ENCODE results near the gene NCAM2.
A peak's percentile ranks its signal among the peaks of the same experiment; 100 is the strongest.
"Not testable (repeated sequence)": the region's sequence is repeated elsewhere in the genome, so short reads cannot be mapped to it uniquely, and the experiment has no call there.

The NCAM2 gene

GRCh38 chr21:21111309-21111920, 113.2 kb downstream of the NCAM2 start:
- DNase-seq = no peak

GRCh38 chr21:21114461-21114860, 116.3 kb downstream of the NCAM2 start:
- DNase-seq = no peak

GRCh38 chr21:21119091-21119490, 120.9 kb downstream of the NCAM2 start:
- DNase-seq = no peak

GRCh38 chr21:21122680-21123079, 124.5 kb downstream of the NCAM2 start:
- no peak for DNase-seq

GRCh38 chr21:21132390-21132789, 134.2 kb downstream of the NCAM2 start:
- DNase-seq = no peak

- no peak for DNase-seq
Measured at GRCh38 chr21:21137986-21138385, 139.8 kb downstream of the NCAM2 start.

- peak; percentile 1 for DNase-seq
Measured at GRCh38 chr21:21146587-21147373, 148.6 kb downstream of the NCAM2 start.

GRCh38 chr21:21147374-21147745, 149.2 kb downstream of the NCAM2 start:
- no peak for DNase-seq

GRCh38 chr21:21148009-21148408, 149.8 kb downstream of the NCAM2 start:
- no peak for DNase-seq

GRCh38 chr21:21148514-21148913, 150.3 kb downstream of the NCAM2 start:
- no peak for DNase-seq

- DNase-seq = not testable (repeated sequence)
Measured at GRCh38 chr21:21149445-21149844, 151.2 kb downstream of the NCAM2 start.

- no peak for DNase-seq
Measured at GRCh38 chr21:21151231-21151630, 153.0 kb downstream of the NCAM2 start.

GRCh38 chr21:21156397-21156796, 158.2 kb downstream of the NCAM2 start:
- no peak for DNase-seq

- no peak for DNase-seq
Measured at GRCh38 chr21:21156957-21157356, 158.7 kb downstream of the NCAM2 start.

- no peak for DNase-seq
Measured at GRCh38 chr21:21158376-21158918, 160.2 kb downstream of the NCAM2 start.

- peak; percentile 1 for DNase-seq
Measured at GRCh38 chr21:21159253-21159899, 161.2 kb downstream of the NCAM2 start.

- no peak for DNase-seq
Measured at GRCh38 chr21:21162786-21163185, 164.6 kb downstream of the NCAM2 start.

- peak; percentile 71 for DNase-seq
Measured at GRCh38 chr21:21163904-21164303, 165.7 kb downstream of the NCAM2 start.

GRCh38 chr21:21165063-21165645, 166.9 kb downstream of the NCAM2 start:
- DNase-seq = no peak

- DNase-seq = no peak
Measured at GRCh38 chr21:21174676-21175075, 176.5 kb downstream of the NCAM2 start.

GRCh38 chr21:21175798-21176334, 177.7 kb downstream of the NCAM2 start:
- DNase-seq = no peak

- no peak for DNase-seq
Measured at GRCh38 chr21:21177353-21177986, 179.3 kb downstream of the NCAM2 start.

Measured in DMS53 (cell line).